H9 (cell line): ENCODE data around the gene U2AF1L4. TPM values are rescaled to one million over a fixed set of nuclear protein-coding genes. Genes with fewer than 3 reads are reported as not detected.

ENCODE experiments used
- DNase-seq: peaks from one replicate; pipeline ENCODE4 v3.0.0-alpha.2; 2017
- H2AFZ ChIP-seq: one replicate; pipeline ENCODE4 v1.6.1; 2013; ENCODE audit warnings: mild to moderate bottlenecking, low read length, control low read depth, moderate library complexity
- H2AK5ac ChIP-seq: 2 replicates; pipeline ENCODE4 v1.6.1; 2013; ENCODE audit warnings: low read length, control low read depth, mixed read lengths; ENCODE audit not compliant: insufficient read length
- H2BK120ac ChIP-seq: one replicate; pipeline ENCODE4 v1.6.1; 2013; ENCODE audit warnings: low read depth, mild to moderate bottlenecking, low read length, control low read depth, inconsistent platforms; ENCODE audit not compliant: poor library complexity, severe bottlenecking
- H2BK12ac ChIP-seq: 2 replicates; pipeline ENCODE4 v1.6.1; 2013; ENCODE audit warnings: low read length, control low read depth, mixed read lengths, low read depth; ENCODE audit not compliant: insufficient read length
- H2BK15ac ChIP-seq: 2 replicates; pipeline ENCODE4 v1.6.1; 2013; ENCODE audit warnings: low read depth, low read length, control low read depth
- H2BK20ac ChIP-seq: one replicate; pipeline ENCODE4 v1.6.1; 2013; ENCODE audit warnings: low read depth, mild to moderate bottlenecking, low read length, control low read depth, inconsistent platforms; ENCODE audit not compliant: poor library complexity, severe bottlenecking
- H2BK5ac ChIP-seq: 2 replicates; pipeline ENCODE4 v1.6.1; 2013; ENCODE audit warnings: low read length, control low read depth, mixed read lengths; ENCODE audit not compliant: insufficient read length
- H3K14ac ChIP-seq: 2 replicates; pipeline ENCODE4 v1.6.1; 2013; ENCODE audit warnings: low read length, control low read depth; ENCODE audit not compliant: insufficient read depth
- H3K18ac ChIP-seq: 2 replicates; pipeline ENCODE4 v1.6.1; 2013; ENCODE audit warnings: low read depth, mild to moderate bottlenecking, mixed read lengths, low read length, control low read depth; ENCODE audit not compliant: insufficient read length
- H3K23ac ChIP-seq: 2 replicates; pipeline ENCODE4 v1.6.1; 2013; ENCODE audit warnings: low read length, control low read depth, mixed read lengths, low read depth; ENCODE audit not compliant: insufficient read length
- H3K23me2 ChIP-seq: 2 replicates; pipeline ENCODE4 v1.6.1; 2013; ENCODE audit warnings: low read depth, mild to moderate bottlenecking, mixed read lengths, low read length, control low read depth; ENCODE audit not compliant: insufficient read length, poor library complexity, severe bottlenecking
- H3K27ac ChIP-seq: 2 replicates; pipeline ENCODE4 v1.5.1; 2013; ENCODE audit warnings: low read length, control low read depth, mixed read lengths, low read depth; ENCODE audit not compliant: insufficient read length
- H3K27me3 ChIP-seq: 2 replicates; pipeline ENCODE4 v1.6.1; 2013; ENCODE audit warnings: low read length, control low read depth, inconsistent platforms; ENCODE audit not compliant: insufficient read depth
- H3K4ac ChIP-seq: 2 replicates; pipeline ENCODE4 v1.6.1; 2013; ENCODE audit warnings: low read depth, mild to moderate bottlenecking, control low read depth, inconsistent platforms, low read length, moderate library complexity
- H3K4me1 ChIP-seq: 2 replicates; pipeline ENCODE4 v1.6.1; 2013; ENCODE audit warnings: low read length, control low read depth, inconsistent platforms; ENCODE audit not compliant: insufficient read depth
- H3K4me2 ChIP-seq: 2 replicates; pipeline ENCODE4 v1.6.1; 2013; ENCODE audit warnings: low read length, control low read depth, mixed read lengths; ENCODE audit not compliant: insufficient read length, insufficient read depth
- H3K56ac ChIP-seq: 2 replicates; pipeline ENCODE4 v1.6.1; 2013; ENCODE audit warnings: low read depth, mild to moderate bottlenecking, mixed read lengths, low read length, control low read depth; ENCODE audit not compliant: insufficient read length
- H3K79me1 ChIP-seq: 2 replicates; pipeline ENCODE4 v1.6.1; 2013; ENCODE audit warnings: low read depth, mild to moderate bottlenecking, moderate library complexity, low read length, control low read depth, inconsistent platforms; ENCODE audit not compliant: insufficient read depth, poor library complexity, severe bottlenecking
- H3K79me2 ChIP-seq: 2 replicates; pipeline ENCODE4 v1.6.1; 2013; ENCODE audit warnings: low read length, control low read depth, inconsistent platforms; ENCODE audit not compliant: insufficient read depth
- H3K9ac ChIP-seq: 2 replicates; pipeline ENCODE4 v1.6.1; 2013; ENCODE audit warnings: low read length, control low read depth, mixed read lengths; ENCODE audit not compliant: insufficient read length; ENCODE audit errors: extremely low read depth
- H3K9me3 ChIP-seq: one replicate; pipeline ENCODE4 v1.6.1; 2013; ENCODE audit warnings: low read depth, low read length, inconsistent platforms; ENCODE audit not compliant: control insufficient read depth
- H3T11ph ChIP-seq: one replicate; pipeline ENCODE4 v1.6.1; 2013; ENCODE audit warnings: mild to moderate bottlenecking, low read length, control low read depth, inconsistent platforms
- H4K20me1 ChIP-seq: one replicate; pipeline ENCODE4 v1.6.1; 2013; ENCODE audit not compliant: control insufficient read depth, insufficient read length, insufficient read depth
- H4K5ac ChIP-seq: 2 replicates; pipeline ENCODE4 v1.6.1; 2013; ENCODE audit warnings: low read depth, mild to moderate bottlenecking, mixed read lengths, low read length, control low read depth; ENCODE audit not compliant: insufficient read length
- H4K8ac ChIP-seq: replicated peaks from 2 replicates; pipeline ENCODE4 v1.6.1; 2013; ENCODE audit warnings: low read length, control low read depth, mixed read lengths, low read depth; ENCODE audit not compliant: insufficient read length
- H4K91ac ChIP-seq: 2 replicates; pipeline ENCODE4 v1.6.1; 2013; ENCODE audit warnings: low read depth, mild to moderate bottlenecking, moderate library complexity, mixed read lengths, low read length, control low read depth; ENCODE audit not compliant: insufficient read length
- H3K27ac Mint-ChIP-seq, 3 experiments: 2 replicates in 2 of 3; 3 replicates in 1 of 3; pipeline ENCODE4 v1.8.0; 2020 to 2021; ENCODE audit warnings: mixed read lengths in 3 of 3, mild to moderate bottlenecking in 1 of 3, moderate library complexity in 1 of 3
- H3K27me3 Mint-ChIP-seq: 2 replicates; pipeline ENCODE4 v1.8.0; 2021; ENCODE audit warnings: low read depth, mild to moderate bottlenecking, moderate library complexity, mixed read lengths
- H3K36me3 Mint-ChIP-seq, 3 experiments: 2 replicates in 2 of 3; 3 replicates in 1 of 3; pipeline ENCODE4 v1.8.0; 2020 to 2021; ENCODE audit warnings: low read depth in 3 of 3, mixed read lengths in 3 of 3; ENCODE audit not compliant: insufficient read depth in 1 of 3
- H3K4me1 Mint-ChIP-seq, 2 experiments: 2 replicates each; pipeline ENCODE4 v1.8.0; 2020; ENCODE audit warnings: mixed read lengths in 2 of 2
- H3K4me3 Mint-ChIP-seq, 2 experiments: 2 replicates in 1 of 2; 3 replicates in 1 of 2; pipeline ENCODE4 v1.8.0; 2020 to 2021; ENCODE audit warnings: mild to moderate bottlenecking in 2 of 2, mixed read lengths in 2 of 2, moderate library complexity in 1 of 2
- H3K9me3 Mint-ChIP-seq, 2 experiments: 2 replicates in 1 of 2; 3 replicates in 1 of 2; pipeline ENCODE4 v1.8.0; 2020; ENCODE audit warnings: mild to moderate bottlenecking in 2 of 2, mixed read lengths in 2 of 2, moderate library complexity in 1 of 2
- WGBS: extraction: QIAGEN DNeasy Blood & Tissue Kit; methylation state at CpG from one replicate; pipeline ENCODE4 v1.1.7; 2013; ENCODE audit warnings: missing lambda C conversion rate, low lambda C conversion rate, mixed read lengths; ENCODE audit not compliant: insufficient read length; ENCODE audit errors: extremely low coverage; 5-methylcytosine and 5-hydroxymethylcytosine counted together
- total RNA-seq: library from RNA; stranded (reverse); gene quantifications from 2 replicates; pipeline ENCODE4 v1.2.1, GENCODE V29; 2021
- TF ChIP-seq, protein P1 (sequence below): fragments of 200-600 bp; sonication (generic); conservative IDR thresholded peaks from 3 replicates; pipeline ENCODE4 v1.8.0; 2021; ENCODE audit warnings: antibody characterized with exemption, mild to moderate bottlenecking

U2AF1L4 gene
- total RNA-seq, 1 experiment from 2014 or later, result 16.8 TPM

DNA sequence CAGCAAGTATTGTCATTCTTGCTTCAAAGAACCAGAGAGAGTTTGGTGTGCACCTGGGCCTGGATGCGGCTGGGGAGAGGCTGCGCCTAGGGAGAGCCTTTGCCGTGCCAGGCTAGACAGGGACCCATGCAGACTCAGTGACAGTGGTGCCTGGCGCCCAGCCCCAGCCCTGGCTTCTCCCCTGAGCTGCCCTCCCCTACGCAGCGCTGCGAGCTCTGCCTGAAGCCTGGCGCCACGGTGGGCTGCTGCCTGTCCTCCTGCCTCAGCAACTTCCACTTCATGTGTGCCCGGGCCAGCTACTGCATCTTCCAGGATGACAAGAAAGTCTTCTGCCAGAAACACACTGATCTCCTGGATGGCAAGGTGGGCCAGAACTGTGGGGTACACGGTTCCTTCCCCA is 15.5 kb downstream of the U2AF1L4 start:
- no peak overlapping the region for H3K4me2 ChIP-seq
- H3K36me3 Mint-ChIP-seq, result peaks cover 59 to 81% (median 81%) of the 10 kb centered on the region in 3 experiments
- no peak overlapping the region for H2AK5ac ChIP-seq
- H4K8ac ChIP-seq, result no peak overlapping the region
- no peaks in the 10 kb centered on the region for H3K4me1 ChIP-seq
- H3K27me3 ChIP-seq, result no peaks in the 10 kb centered on the region
- no peak overlapping the region for H2BK15ac ChIP-seq
- TF ChIP-seq, protein P1, sequence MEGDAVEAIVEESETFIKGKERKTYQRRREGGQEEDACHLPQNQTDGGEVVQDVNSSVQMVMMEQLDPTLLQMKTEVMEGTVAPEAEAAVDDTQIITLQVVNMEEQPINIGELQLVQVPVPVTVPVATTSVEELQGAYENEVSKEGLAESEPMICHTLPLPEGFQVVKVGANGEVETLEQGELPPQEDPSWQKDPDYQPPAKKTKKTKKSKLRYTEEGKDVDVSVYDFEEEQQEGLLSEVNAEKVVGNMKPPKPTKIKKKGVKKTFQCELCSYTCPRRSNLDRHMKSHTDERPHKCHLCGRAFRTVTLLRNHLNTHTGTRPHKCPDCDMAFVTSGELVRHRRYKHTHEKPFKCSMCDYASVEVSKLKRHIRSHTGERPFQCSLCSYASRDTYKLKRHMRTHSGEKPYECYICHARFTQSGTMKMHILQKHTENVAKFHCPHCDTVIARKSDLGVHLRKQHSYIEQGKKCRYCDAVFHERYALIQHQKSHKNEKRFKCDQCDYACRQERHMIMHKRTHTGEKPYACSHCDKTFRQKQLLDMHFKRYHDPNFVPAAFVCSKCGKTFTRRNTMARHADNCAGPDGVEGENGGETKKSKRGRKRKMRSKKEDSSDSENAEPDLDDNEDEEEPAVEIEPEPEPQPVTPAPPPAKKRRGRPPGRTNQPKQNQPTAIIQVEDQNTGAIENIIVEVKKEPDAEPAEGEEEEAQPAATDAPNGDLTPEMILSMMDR, result no peak
- no peak overlapping the region for H3K14ac ChIP-seq
- no peak overlapping the region for H2BK120ac ChIP-seq
- no peak overlapping the region for H2BK20ac ChIP-seq
- H3K9ac ChIP-seq, result no peak overlapping the region
- H3K79me2 ChIP-seq, result no peaks in the 10 kb centered on the region
- no peak overlapping the region for H3K56ac ChIP-seq
- H2BK12ac ChIP-seq, result no peak overlapping the region
- DNase-seq, result no peak
- H4K20me1 ChIP-seq, result no peaks in the 10 kb centered on the region
- H3T11ph ChIP-seq, result no peak overlapping the region
- H3K79me1 ChIP-seq, result no peaks in the 10 kb centered on the region
- no peak overlapping the region for H4K5ac ChIP-seq
- no peaks in the 10 kb centered on the region for H3K4me1 Mint-ChIP-seq
- no CpG with 5 or more reads among the region's 11 CpGs for WGBS
- no peak overlapping the region for H2AFZ ChIP-seq
- H3K27ac Mint-ChIP-seq, result no peak overlapping the region
- no peaks in the 10 kb centered on the region for H3K23me2 ChIP-seq
- H3K27me3 Mint-ChIP-seq, result no peaks in the 10 kb centered on the region; the same call in 1 of the 2 replicates
- H3K23ac ChIP-seq, result no peak overlapping the region
- no peaks in the 10 kb centered on the region for H3K9me3 ChIP-seq
- no peak overlapping the region for H4K91ac ChIP-seq
- no peak overlapping the region for H3K4ac ChIP-seq
- H3K4me3 Mint-ChIP-seq, result no peak overlapping the region
- no peaks in the 10 kb centered on the region for H3K9me3 Mint-ChIP-seq
- H3K18ac ChIP-seq, result no peak overlapping the region
- no peak overlapping the region for H2BK5ac ChIP-seq
- H3K27ac ChIP-seq, result no peak overlapping the region
